HuH-7.5 (cell line): ENCODE results near the gene CNR1.

Experiments
- DNase-seq: peaks from one replicate; pipeline ENCODE4 v3.0.0; 2011; ENCODE audit warnings: low spot score

The CNR1 gene

DNA sequence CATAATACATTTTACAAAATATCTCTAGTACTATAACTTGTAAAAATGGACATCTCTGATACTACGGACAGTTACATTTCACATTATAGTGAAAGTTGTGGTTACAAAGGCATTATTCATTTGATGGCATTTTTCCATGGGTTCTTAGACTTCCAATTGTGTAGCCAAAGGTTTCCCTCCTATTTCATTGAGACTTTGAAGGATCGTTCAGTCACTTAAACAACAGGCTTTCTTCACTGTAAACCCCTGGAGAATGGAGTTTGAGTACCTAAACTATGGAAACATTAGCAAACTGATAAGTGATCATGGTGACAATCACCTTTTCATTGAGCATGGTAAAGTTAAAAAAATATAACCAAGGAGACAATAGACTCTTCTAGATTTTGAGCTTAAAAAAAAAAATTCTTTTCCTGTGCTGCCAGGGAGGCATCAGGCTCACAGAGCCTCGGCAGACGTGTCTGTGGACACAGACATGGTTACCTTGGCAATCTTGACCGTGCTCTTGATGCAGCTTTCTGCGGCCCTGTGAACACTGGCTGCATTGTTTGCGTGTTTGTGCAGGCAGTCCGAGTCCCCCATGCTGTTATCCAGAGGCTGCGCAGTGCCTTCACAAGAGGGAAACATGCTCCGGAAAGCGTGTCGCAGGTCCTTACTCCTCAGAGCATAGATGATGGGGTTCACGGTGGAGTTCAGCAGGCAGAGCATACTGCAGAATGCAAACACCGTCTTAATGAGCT is 22.6 kb downstream of the CNR1 start:
- DNase-seq = no peak

GRCh38 chr6:88142297-88142668 is 23.9 kb downstream of the CNR1 start:
- no peak for DNase-seq

DNA sequence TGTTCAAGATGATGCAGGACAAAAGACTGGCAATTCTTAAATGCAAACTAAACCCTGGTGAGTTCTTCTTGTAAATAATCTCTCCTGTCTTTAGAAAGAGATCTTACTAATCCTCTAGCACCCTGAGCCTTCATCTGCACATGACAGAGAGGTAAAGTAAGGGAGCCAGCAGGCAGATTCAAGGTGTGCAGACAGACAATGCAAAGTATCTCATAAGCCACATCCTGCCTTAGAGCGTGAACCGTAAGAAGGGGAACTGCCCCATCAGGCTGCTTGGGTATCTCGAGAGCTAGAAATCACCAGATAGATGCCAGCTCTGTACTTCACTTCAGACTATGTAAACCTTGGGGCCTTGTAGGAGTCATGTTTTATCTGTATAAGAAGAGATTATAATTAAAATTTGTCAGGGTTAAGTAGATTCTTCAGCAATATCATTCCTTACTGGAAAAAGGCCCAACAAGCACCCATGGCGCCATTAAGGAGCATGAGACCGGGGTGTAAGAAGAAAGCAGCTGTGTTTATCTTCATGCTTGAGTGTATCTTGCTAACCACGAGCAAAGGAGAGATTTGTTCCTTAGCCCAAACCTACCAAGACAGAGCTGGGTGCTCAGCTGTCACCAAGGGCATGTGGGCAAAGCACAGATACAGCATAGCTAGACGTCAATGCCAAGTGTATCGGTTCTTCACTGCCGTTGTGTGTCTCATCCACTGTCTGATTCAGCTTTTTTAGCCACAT is 24.4 kb downstream of the CNR1 start:
- no peak for DNase-seq

GRCh38 chr6:88137915-88138314 is 28.2 kb downstream of the CNR1 start:
- DNase-seq = no peak

GRCh38 chr6:88135578-88136114 is 30.5 kb downstream of the CNR1 start:
- no peak for DNase-seq

DNA sequence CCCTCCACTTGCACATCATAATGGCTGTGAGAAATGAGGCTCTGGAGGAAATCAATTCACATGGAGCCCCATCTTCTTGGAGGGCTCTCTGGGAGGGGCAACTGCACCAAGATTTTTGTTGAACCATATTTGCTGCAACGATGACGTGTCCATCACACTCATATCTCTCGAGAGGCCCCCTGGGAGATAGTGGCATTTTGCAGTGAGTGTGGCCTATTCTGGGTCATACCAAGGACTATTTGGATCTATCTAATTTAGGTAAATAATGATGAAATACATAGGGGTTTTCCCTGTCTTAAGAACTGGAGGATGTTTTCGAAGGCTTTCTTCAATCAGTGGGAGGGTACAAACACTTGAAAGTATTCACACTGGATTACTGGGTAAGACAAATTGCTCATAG is 31.6 kb downstream of the CNR1 start:
- DNase-seq = no peak

DNA sequence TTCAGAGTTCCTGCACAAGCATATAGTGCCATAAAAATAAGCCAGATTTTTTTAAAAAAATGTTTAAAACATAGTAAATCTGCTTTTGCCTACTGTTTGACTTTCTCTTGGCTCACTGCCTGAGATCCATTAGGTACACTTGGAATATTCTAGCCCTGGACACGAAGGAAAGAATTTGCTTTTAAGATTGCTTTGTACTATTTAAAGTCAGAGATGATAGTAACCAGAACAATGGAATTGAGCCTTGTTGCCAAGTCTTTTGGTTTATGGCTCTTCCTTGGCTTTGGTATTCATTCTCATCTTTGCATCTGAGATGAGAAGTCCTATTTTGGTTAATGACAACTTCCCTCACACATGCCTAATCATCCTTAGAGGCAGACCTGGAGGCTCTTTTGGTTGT is 32.4 kb downstream of the CNR1 start:
- DNase-seq = no peak

GRCh38 chr6:88124925-88125557 is 41.1 kb downstream of the CNR1 start:
- DNase-seq = no peak

- no peak for DNase-seq
Measured at GRCh38 chr6:88120635-88121034, 45.5 kb downstream of the CNR1 start.

DNA sequence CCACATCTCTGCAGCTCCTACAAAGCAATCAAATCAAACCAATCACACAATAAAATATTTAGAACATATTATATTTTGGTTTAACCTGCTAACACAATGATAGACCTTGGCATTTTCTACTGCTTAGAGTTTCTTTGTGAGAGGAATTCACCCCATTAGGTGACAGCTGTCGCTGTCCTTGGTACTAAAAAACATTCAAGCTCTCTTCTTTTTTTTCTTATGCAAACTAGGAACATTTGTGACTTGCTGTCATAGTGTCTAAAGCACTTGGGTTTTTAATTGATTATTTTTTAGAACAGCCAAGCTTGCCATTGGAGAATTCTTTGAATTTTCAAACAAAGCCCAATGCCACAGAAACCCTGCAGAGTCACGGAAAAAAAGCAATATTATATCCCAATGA is 46.4 kb downstream of the CNR1 start:
- no peak for DNase-seq

GRCh38 chr6:88116276-88116675 is 49.9 kb downstream of the CNR1 start:
- no peak for DNase-seq

GRCh38 chr6:88115307-88115706 is 50.8 kb downstream of the CNR1 start:
- no peak for DNase-seq

DNA sequence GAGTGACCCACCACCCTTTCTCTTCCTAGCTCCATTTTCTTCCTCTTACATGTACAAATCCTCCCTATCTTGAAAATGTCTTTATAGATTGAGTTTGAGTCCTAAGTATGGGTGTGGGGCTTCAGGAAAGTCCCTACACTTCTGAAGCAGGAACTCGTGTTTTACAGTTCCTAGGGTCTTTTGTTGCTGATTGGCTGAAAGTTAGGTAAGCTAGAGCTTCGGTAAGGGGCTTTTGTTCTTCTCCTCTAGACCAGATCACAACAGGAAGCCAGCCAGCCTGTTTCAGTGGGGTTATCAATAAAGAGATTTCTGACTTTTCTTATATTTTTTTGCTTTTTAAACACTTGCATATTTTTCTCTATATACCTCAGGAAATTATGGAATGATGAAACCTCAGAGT is 51.3 kb downstream of the CNR1 start:
- DNase-seq = no peak

- no peak for DNase-seq
Measured at GRCh38 chr6:88111991-88112390, 54.2 kb downstream of the CNR1 start.

DNA sequence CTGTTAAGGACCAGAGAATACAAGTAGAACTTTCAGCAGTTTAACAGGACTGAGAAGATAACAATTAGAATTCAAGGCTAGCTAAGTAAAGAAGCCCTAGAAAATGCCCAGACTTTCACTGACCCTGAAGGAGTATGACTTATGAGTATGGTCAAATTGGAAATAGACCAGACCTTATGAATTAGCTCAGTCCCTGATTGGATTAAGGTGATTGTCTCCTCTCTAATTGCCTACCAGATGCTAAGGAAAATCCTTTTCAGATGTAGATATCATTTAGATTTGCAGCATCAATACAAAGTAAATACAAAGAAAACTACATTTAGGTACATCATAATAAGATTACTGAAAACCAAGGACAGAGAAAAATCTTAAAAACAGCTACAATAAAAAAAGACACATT is 58.9 kb downstream of the CNR1 start:
- DNase-seq = no peak

- no peak for DNase-seq
Measured at GRCh38 chr6:88105741-88106340, 60.3 kb downstream of the CNR1 start.
